GM18517 (cell line): Measurements from ENCODE around the gene NR2C2AP.
"Not testable (repeated sequence)": the region's sequence is repeated elsewhere in the genome, so short reads cannot be mapped to it uniquely, and the experiment has no call there.

Experiments used
- ATAC-seq: cut with Tn5 transposase; IDR thresholded peaks from one replicate; pipeline ENCODE4 v1.9.1; 2021; ENCODE audit warnings: mild to moderate bottlenecking, moderate library complexity; ENCODE audit not compliant: unreplicated experiment

The NR2C2AP gene

GRCh38 chr19:19185853-19186740 lies 17.1 kb downstream of the NR2C2AP start:
- no peak for ATAC-seq

- no peak for ATAC-seq
Measured at GRCh38 chr19:19181488-19181998, 21.7 kb downstream of the NR2C2AP start.

GRCh38 chr19:19179548-19180441 lies 23.4 kb downstream of the NR2C2AP start:
- no peak for ATAC-seq

- no peak for ATAC-seq
Measured at GRCh38 chr19:19176950-19177349, 26.3 kb downstream of the NR2C2AP start.

- not testable (repeated sequence) for ATAC-seq
Measured at GRCh38 chr19:19173243-19173642, 30.0 kb downstream of the NR2C2AP start.

- ATAC-seq = no peak
Measured at GRCh38 chr19:19171821-19172532, 31.2 kb downstream of the NR2C2AP start.

- ATAC-seq = no peak
Measured at GRCh38 chr19:19170873-19171672, 32.1 kb downstream of the NR2C2AP start.

GRCh38 chr19:19170053-19170872 lies 33.0 kb downstream of the NR2C2AP start, which contains the start of gene MEF2B:
Gene MEF2B (minus strand): TSS chr19:19170263. CDS start chr19:19150735, 19,528 bp downstream.
- peak; percentile 59 for ATAC-seq

GRCh38 chr19:19169236-19170052 lies 33.8 kb downstream of the NR2C2AP start:
- ATAC-seq = peak; percentile 18

GRCh38 chr19:19167612-19168011 lies 35.6 kb downstream of the NR2C2AP start:
- ATAC-seq = no peak

- ATAC-seq = no peak
Measured at GRCh38 chr19:19165396-19165795, 37.8 kb downstream of the NR2C2AP start.

- ATAC-seq = no peak
Measured at GRCh38 chr19:19162495-19162894, 40.7 kb downstream of the NR2C2AP start.

- ATAC-seq = no peak
Measured at GRCh38 chr19:19160461-19161035, 42.7 kb downstream of the NR2C2AP start.

GRCh38 chr19:19159534-19159933 lies 43.7 kb downstream of the NR2C2AP start:
- no peak for ATAC-seq

- ATAC-seq = no peak
Measured at GRCh38 chr19:19157808-19158207, 45.4 kb downstream of the NR2C2AP start.

GRCh38 chr19:19155495-19156219 lies 47.6 kb downstream of the NR2C2AP start:
- ATAC-seq = peak; percentile 81
